WTC11 (cell line): ENCODE measurements around the gene NOC3L. TPM values are rescaled to one million over a fixed set of nuclear protein-coding genes. Genes with fewer than 3 reads are reported as not detected.

ENCODE experiments used
- ATAC-seq: fragments of 200-7000 bp; cut with Tn5 transposase; 2 replicates; pipeline ENCODE4 v1.10.0; 2021; ENCODE audit warnings: mild to moderate bottlenecking, moderate library complexity
- CTCF ChIA-PET: fragments of 300-600 bp; sonication (Branson Sonifier 250); formaldehyde crosslinking; loops from one replicate; lab custom pipeline; 2021; ENCODE audit warnings: antibody characterized with exemption; lab: Charles Lee
- POLR2A ChIA-PET: fragments of 350-600 bp; sonication (Branson Sonifier 250); formaldehyde crosslinking; loops from one replicate; lab custom pipeline; 2021; ENCODE audit warnings: antibody characterized with exemption; lab: Charles Lee
- DNase-seq: peaks from one replicate; pipeline ENCODE4 v3.0.0; 2021; ENCODE audit warnings: low spot score
- H3K27ac Mint-ChIP-seq: 2 replicates; pipeline ENCODE4 v1.8.0; 2021; ENCODE audit warnings: mixed read lengths
- H3K27me3 Mint-ChIP-seq: 2 replicates; pipeline ENCODE4 v1.8.0; 2021; ENCODE audit warnings: low read depth, mild to moderate bottlenecking, moderate library complexity, mixed read lengths
- H3K36me3 Mint-ChIP-seq: 2 replicates; pipeline ENCODE4 v1.8.0; 2021; ENCODE audit warnings: mixed read lengths
- H3K4me1 Mint-ChIP-seq: 2 replicates; pipeline ENCODE4 v1.8.0; 2022; ENCODE audit warnings: mixed read lengths
- H3K4me3 Mint-ChIP-seq: 2 replicates; pipeline ENCODE4 v1.8.0; 2021; ENCODE audit warnings: mild to moderate bottlenecking, moderate library complexity, mixed read lengths
- H3K9me3 Mint-ChIP-seq: 2 replicates; pipeline ENCODE4 v1.8.0; 2021; ENCODE audit warnings: mixed read lengths
- ATF1 ChIP-seq: sonication (generic); formaldehyde crosslinking; IDR thresholded peaks from 2 replicates; pipeline ENCODE4 v1.8.1; 2023; ENCODE audit warnings: mild to moderate bottlenecking, moderate library complexity, missing genetic modification reagents
- ATF2 ChIP-seq: sonication (generic); formaldehyde crosslinking; IDR thresholded peaks from 2 replicates; pipeline ENCODE4 v1.8.1; 2022; ENCODE audit warnings: low read depth, missing genetic modification reagents, borderline replicate concordance
- E2F1 ChIP-seq: sonication (generic); formaldehyde crosslinking; IDR thresholded peaks from 2 replicates; pipeline ENCODE4 v1.8.0; 2022; ENCODE audit warnings: mild to moderate bottlenecking, missing genetic modification reagents
- ESRRA ChIP-seq: sonication (generic); formaldehyde crosslinking; IDR thresholded peaks from 2 replicates; pipeline ENCODE4 v1.8.1; 2022; ENCODE audit warnings: mild to moderate bottlenecking, missing genetic modification reagents, borderline replicate concordance
- ETV6 ChIP-seq: sonication (generic); formaldehyde crosslinking; IDR thresholded peaks from 2 replicates; pipeline ENCODE4 v1.8.1; 2022; ENCODE audit warnings: mild to moderate bottlenecking, missing genetic modification reagents
- GRHL2 ChIP-seq: fragments of 250-450 bp; sonication (Bioruptor Pico); IDR thresholded peaks from 2 replicates; pipeline ENCODE4 v1.8.0; 2022; ENCODE audit warnings: mild to moderate bottlenecking, moderate library complexity; ENCODE audit not compliant: insufficient replicate concordance, severe bottlenecking
- MXD4 ChIP-seq: fragments of 250-450 bp; sonication (Bioruptor Pico); IDR thresholded peaks from 2 replicates; pipeline ENCODE4 v1.8.0; 2021; ENCODE audit warnings: mild to moderate bottlenecking, moderate library complexity, borderline replicate concordance
- NFE2L1 ChIP-seq: sonication (generic); formaldehyde crosslinking; IDR thresholded peaks from 2 replicates; pipeline ENCODE4 v1.8.1; 2023; ENCODE audit warnings: missing genetic modification reagents
- NR2C2 ChIP-seq: sonication (generic); formaldehyde crosslinking; IDR thresholded peaks from 2 replicates; pipeline ENCODE4 v1.8.0; 2022; ENCODE audit warnings: mild to moderate bottlenecking, missing genetic modification reagents
- PRRX2 ChIP-seq: fragments of 250-450 bp; sonication (Bioruptor Pico); IDR thresholded peaks from 2 replicates; pipeline ENCODE4 v1.8.0; 2021; ENCODE audit warnings: mild to moderate bottlenecking
- TEAD4 ChIP-seq: sonication (generic); formaldehyde crosslinking; IDR thresholded peaks from 2 replicates; pipeline ENCODE4 v1.8.0; 2022; ENCODE audit warnings: mild to moderate bottlenecking, missing genetic modification reagents
- ZNF232 ChIP-seq: sonication (generic); formaldehyde crosslinking; IDR thresholded peaks from 2 replicates; pipeline ENCODE4 v1.8.0; 2022; ENCODE audit warnings: mild to moderate bottlenecking, missing genetic modification reagents
- ZNF263 ChIP-seq: sonication (generic); formaldehyde crosslinking; IDR thresholded peaks from 2 replicates; pipeline ENCODE4 v1.8.1; 2022; ENCODE audit warnings: low read depth, mild to moderate bottlenecking, moderate library complexity, missing genetic modification reagents
- ZNF317 ChIP-seq: sonication (generic); formaldehyde crosslinking; IDR thresholded peaks from 2 replicates; pipeline ENCODE4 v1.8.1; 2023; ENCODE audit warnings: low read depth, mild to moderate bottlenecking, moderate library complexity, missing genetic modification reagents, borderline replicate concordance
- ZNF396 ChIP-seq: fragments of 250-450 bp; sonication (Bioruptor Pico); IDR thresholded peaks from 2 replicates; pipeline ENCODE4 v1.8.0; 2021; ENCODE audit warnings: mild to moderate bottlenecking, moderate library complexity, borderline replicate concordance
- ZNF416 ChIP-seq: fragments of 250-450 bp; sonication (Bioruptor Pico); IDR thresholded peaks from 2 replicates; pipeline ENCODE4 v1.9.0; 2021; ENCODE audit warnings: mild to moderate bottlenecking, inconsistent platforms
- ZSCAN18 ChIP-seq: fragments of 250-450 bp; sonication (Bioruptor Pico); IDR thresholded peaks from 2 replicates; pipeline ENCODE4 v2.1.2; 2022; ENCODE audit warnings: mild to moderate bottlenecking, moderate library complexity
- total RNA-seq: library from RNA; stranded (reverse); gene quantifications from 3 replicates; pipeline ENCODE4 v1.2.3, GENCODE V29; 2021
- TF ChIP-seq, protein P1 (sequence below): fragments of 200-600 bp; IDR thresholded peaks from 2 replicates; pipeline ENCODE4 v1.8.0; 2022; ENCODE audit warnings: antibody characterized with exemption
- TF ChIP-seq, protein P2 (sequence below): sonication (generic); formaldehyde crosslinking; IDR thresholded peaks from 2 replicates; pipeline ENCODE4 v1.8.1; 2023; ENCODE audit warnings: mild to moderate bottlenecking, missing genetic modification reagents, moderate library complexity
- TF ChIP-seq, protein P3 (sequence below): sonication (generic); formaldehyde crosslinking; IDR thresholded peaks from 2 replicates; pipeline ENCODE4 v1.8.1; 2023; ENCODE audit warnings: mild to moderate bottlenecking, missing genetic modification reagents
- TF ChIP-seq, protein P4 (sequence below): sonication (generic); formaldehyde crosslinking; conservative IDR thresholded peaks from 2 replicates; pipeline ENCODE4 v1.8.1; 2022; ENCODE audit warnings: mild to moderate bottlenecking, missing genetic modification reagents
- TF ChIP-seq, protein P5 (sequence below): fragments of 250-450 bp; sonication (Bioruptor Pico); IDR thresholded peaks from 2 replicates; pipeline ENCODE4 v1.9.0; 2021; ENCODE audit warnings: mild to moderate bottlenecking
- TF ChIP-seq, protein P6 (sequence below): sonication (generic); formaldehyde crosslinking; IDR thresholded peaks from 2 replicates; pipeline ENCODE4 v1.8.0; 2023; ENCODE audit warnings: missing genetic modification reagents

The NOC3L gene
- total RNA-seq, 1 experiment from 2014 or later, result 26.1 TPM

GRCh38 chr10:94364482-94364881 lies 1.7 kb upstream of the NOC3L start (continued):
- TF ChIP-seq, protein P1, sequence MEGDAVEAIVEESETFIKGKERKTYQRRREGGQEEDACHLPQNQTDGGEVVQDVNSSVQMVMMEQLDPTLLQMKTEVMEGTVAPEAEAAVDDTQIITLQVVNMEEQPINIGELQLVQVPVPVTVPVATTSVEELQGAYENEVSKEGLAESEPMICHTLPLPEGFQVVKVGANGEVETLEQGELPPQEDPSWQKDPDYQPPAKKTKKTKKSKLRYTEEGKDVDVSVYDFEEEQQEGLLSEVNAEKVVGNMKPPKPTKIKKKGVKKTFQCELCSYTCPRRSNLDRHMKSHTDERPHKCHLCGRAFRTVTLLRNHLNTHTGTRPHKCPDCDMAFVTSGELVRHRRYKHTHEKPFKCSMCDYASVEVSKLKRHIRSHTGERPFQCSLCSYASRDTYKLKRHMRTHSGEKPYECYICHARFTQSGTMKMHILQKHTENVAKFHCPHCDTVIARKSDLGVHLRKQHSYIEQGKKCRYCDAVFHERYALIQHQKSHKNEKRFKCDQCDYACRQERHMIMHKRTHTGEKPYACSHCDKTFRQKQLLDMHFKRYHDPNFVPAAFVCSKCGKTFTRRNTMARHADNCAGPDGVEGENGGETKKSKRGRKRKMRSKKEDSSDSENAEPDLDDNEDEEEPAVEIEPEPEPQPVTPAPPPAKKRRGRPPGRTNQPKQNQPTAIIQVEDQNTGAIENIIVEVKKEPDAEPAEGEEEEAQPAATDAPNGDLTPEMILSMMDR, result no peak
- TF ChIP-seq E2F1 (CRISPR knock-in tag), result no peak
- no peak for TF ChIP-seq NR2C2 (CRISPR knock-in tag)
- no peak for TF ChIP-seq ZSCAN18 (CRISPR knock-in tag)

GRCh38 chr10:94363251-94363565 lies 469 bp upstream of the NOC3L start:
- Mint-ChIP-seq H3K36me3 (peaks cover 14% of the 10 kb centered on the region), H3K4me3 (peak overlapping the region; percentile 94), H3K4me1 (peaks cover 10% of the 10 kb centered on the region), H3K27ac (no peak overlapping the region), H3K27me3 (peaks cover 38% of the 10 kb centered on the region), H3K9me3 (no peaks in the 10 kb centered on the region)
- ChIA-PET CTCF (interaction anchor here (1.8 kb wide), 1 partner anchor 81 kb away, joined by 9 read pairs; no protein-coding TSS in a partner anchor), POLR2A (no interaction called here)
- ATAC-seq, result no peak
- DNase-seq, result no peak
- TF ChIP-seq GRHL2 (CRISPR knock-in tag) (no peak), ATF2 (CRISPR knock-in tag) (no peak), ZNF396 (CRISPR knock-in tag) (no peak), MXD4 (CRISPR knock-in tag) (no peak), ZNF232 (CRISPR knock-in tag) (no peak), TEAD4 (CRISPR knock-in tag) (no peak), NFE2L1 (CRISPR knock-in tag) (no peak), ESRRA (CRISPR knock-in tag) (no peak), ETV6 (CRISPR knock-in tag) (no peak), ATF1 (no peak; the same call in 1 of the 2 replicates), ZNF263 (0 out of 2 replicates have a peak, but pooled peaks have one; percentile 1), ZNF317 (CRISPR knock-in tag) (0 out of 2 replicates have a peak, but pooled peaks have one; percentile 1), PRRX2 (CRISPR knock-in tag) (no peak), ZNF416 (CRISPR knock-in tag) (no peak)
- TF ChIP-seq, protein P2, sequence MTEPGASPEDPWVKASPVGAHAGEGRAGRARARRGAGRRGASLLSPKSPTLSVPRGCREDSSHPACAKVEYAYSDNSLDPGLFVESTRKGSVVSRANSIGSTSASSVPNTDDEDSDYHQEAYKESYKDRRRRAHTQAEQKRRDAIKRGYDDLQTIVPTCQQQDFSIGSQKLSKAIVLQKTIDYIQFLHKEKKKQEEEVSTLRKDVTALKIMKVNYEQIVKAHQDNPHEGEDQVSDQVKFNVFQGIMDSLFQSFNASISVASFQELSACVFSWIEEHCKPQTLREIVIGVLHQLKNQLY (CRISPR knock-in tag), result 0 out of 2 replicates have a peak, but pooled peaks have one; percentile 12
- TF ChIP-seq, protein P3, sequence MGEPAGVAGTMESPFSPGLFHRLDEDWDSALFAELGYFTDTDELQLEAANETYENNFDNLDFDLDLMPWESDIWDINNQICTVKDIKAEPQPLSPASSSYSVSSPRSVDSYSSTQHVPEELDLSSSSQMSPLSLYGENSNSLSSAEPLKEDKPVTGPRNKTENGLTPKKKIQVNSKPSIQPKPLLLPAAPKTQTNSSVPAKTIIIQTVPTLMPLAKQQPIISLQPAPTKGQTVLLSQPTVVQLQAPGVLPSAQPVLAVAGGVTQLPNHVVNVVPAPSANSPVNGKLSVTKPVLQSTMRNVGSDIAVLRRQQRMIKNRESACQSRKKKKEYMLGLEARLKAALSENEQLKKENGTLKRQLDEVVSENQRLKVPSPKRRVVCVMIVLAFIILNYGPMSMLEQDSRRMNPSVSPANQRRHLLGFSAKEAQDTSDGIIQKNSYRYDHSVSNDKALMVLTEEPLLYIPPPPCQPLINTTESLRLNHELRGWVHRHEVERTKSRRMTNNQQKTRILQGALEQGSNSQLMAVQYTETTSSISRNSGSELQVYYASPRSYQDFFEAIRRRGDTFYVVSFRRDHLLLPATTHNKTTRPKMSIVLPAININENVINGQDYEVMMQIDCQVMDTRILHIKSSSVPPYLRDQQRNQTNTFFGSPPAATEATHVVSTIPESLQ, result no peak
- TF ChIP-seq, protein P4, sequence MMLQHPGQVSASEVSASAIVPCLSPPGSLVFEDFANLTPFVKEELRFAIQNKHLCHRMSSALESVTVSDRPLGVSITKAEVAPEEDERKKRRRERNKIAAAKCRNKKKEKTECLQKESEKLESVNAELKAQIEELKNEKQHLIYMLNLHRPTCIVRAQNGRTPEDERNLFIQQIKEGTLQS (CRISPR knock-in tag), result no peak
- TF ChIP-seq, protein P5, sequence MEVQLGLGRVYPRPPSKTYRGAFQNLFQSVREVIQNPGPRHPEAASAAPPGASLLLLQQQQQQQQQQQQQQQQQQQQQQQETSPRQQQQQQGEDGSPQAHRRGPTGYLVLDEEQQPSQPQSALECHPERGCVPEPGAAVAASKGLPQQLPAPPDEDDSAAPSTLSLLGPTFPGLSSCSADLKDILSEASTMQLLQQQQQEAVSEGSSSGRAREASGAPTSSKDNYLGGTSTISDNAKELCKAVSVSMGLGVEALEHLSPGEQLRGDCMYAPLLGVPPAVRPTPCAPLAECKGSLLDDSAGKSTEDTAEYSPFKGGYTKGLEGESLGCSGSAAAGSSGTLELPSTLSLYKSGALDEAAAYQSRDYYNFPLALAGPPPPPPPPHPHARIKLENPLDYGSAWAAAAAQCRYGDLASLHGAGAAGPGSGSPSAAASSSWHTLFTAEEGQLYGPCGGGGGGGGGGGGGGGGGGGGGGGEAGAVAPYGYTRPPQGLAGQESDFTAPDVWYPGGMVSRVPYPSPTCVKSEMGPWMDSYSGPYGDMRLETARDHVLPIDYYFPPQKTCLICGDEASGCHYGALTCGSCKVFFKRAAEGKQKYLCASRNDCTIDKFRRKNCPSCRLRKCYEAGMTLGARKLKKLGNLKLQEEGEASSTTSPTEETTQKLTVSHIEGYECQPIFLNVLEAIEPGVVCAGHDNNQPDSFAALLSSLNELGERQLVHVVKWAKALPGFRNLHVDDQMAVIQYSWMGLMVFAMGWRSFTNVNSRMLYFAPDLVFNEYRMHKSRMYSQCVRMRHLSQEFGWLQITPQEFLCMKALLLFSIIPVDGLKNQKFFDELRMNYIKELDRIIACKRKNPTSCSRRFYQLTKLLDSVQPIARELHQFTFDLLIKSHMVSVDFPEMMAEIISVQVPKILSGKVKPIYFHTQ (CRISPR knock-in tag), result no peak
- TF ChIP-seq, protein P6, sequence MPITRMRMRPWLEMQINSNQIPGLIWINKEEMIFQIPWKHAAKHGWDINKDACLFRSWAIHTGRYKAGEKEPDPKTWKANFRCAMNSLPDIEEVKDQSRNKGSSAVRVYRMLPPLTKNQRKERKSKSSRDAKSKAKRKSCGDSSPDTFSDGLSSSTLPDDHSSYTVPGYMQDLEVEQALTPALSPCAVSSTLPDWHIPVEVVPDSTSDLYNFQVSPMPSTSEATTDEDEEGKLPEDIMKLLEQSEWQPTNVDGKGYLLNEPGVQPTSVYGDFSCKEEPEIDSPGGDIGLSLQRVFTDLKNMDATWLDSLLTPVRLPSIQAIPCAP, result no peak
